ENCODE data around the gene DGKH.
"Not testable (repeated sequence)": the region's sequence is repeated elsewhere in the genome, so short reads cannot be mapped to it uniquely, and the experiment has no call there.

Gene DGKH

GRCh38 chr13:42211704-42212464 lies 163.4 kb downstream of the DGKH start:
- Histone ChIP-seq H3K4me1 (ENCODE audit: insufficient read depth, low read length) (peaks cover 11% of the 10 kb centered on the region), H3K9me3 (ENCODE audit: insufficient read depth, low read depth, low read length) (no peaks in the 10 kb centered on the region), H3K36me3 (ENCODE audit: insufficient read depth, low read length) (peaks cover 25% of the 10 kb centered on the region), H3K4me3 (ENCODE audit: low read length) (no peak overlapping the region), H3K27me3 (ENCODE audit: insufficient read depth, low read length) (no peaks in the 10 kb centered on the region), H3K9ac (ENCODE audit: low read depth, low read length) (no peak overlapping the region), H3K27ac (ENCODE audit: low read depth, low read length) (no peak overlapping the region)
- WGBS = 96% methylated on average over 4 of the region's 5 CpGs

GRCh38 chr13:42214446-42214845 lies 166.0 kb downstream of the DGKH start:
- Histone ChIP-seq H3K4me3 (ENCODE audit: low read length) (no peak overlapping the region), H3K27ac (ENCODE audit: low read depth, low read length) (no peak overlapping the region), H3K4me1 (ENCODE audit: insufficient read depth, low read length) (peaks cover 11% of the 10 kb centered on the region), H3K9ac (ENCODE audit: low read depth, low read length) (no peak overlapping the region), H3K36me3 (ENCODE audit: insufficient read depth, low read length) (peaks cover 18% of the 10 kb centered on the region), H3K27me3 (ENCODE audit: insufficient read depth, low read length) (no peaks in the 10 kb centered on the region), H3K9me3 (ENCODE audit: insufficient read depth, low read depth, low read length) (no peaks in the 10 kb centered on the region)
- 89% methylated on average over 3 of the region's 4 CpGs for WGBS

GRCh38 chr13:42215578-42216421 lies 167.4 kb downstream of the DGKH start:
- H3K9me3 ChIP-seq (ENCODE audit: insufficient read depth, low read depth, low read length) = no peaks in the 10 kb centered on the region
- whole genome bisulfite sequencing = 63% methylated on average over 6 of the region's 6 CpGs
- H3K27ac ChIP-seq (ENCODE audit: low read depth, low read length) = no peak overlapping the region
- no peak overlapping the region for H3K4me3 ChIP-seq (ENCODE audit: low read length)
- no peaks in the 10 kb centered on the region for H3K27me3 ChIP-seq (ENCODE audit: insufficient read depth, low read length)
- H3K9ac ChIP-seq (ENCODE audit: low read depth, low read length) = no peak overlapping the region
- peaks cover 14% of the 10 kb centered on the region for H3K36me3 ChIP-seq (ENCODE audit: insufficient read depth, low read length)
- peaks cover 19% of the 10 kb centered on the region for H3K4me1 ChIP-seq (ENCODE audit: insufficient read depth, low read length)

GRCh38 chr13:42216422-42216735 lies 167.9 kb downstream of the DGKH start:
- 81% methylated on average over 1 of the region's 1 CpG for WGBS
- H3K27me3 ChIP-seq (ENCODE audit: insufficient read depth, low read length) = no peaks in the 10 kb centered on the region
- no peak overlapping the region for H3K9ac ChIP-seq (ENCODE audit: low read depth, low read length)
- H3K36me3 ChIP-seq (ENCODE audit: insufficient read depth, low read length) = peaks cover 11% of the 10 kb centered on the region
- no peak overlapping the region for H3K4me3 ChIP-seq (ENCODE audit: low read length)
- H3K9me3 ChIP-seq (ENCODE audit: insufficient read depth, low read depth, low read length) = no peaks in the 10 kb centered on the region
- peaks cover 25% of the 10 kb centered on the region for H3K4me1 ChIP-seq (ENCODE audit: insufficient read depth, low read length)
- H3K27ac ChIP-seq (ENCODE audit: low read depth, low read length) = no peak overlapping the region

- 92% methylated on average over 3 of the region's 3 CpGs for WGBS
- peaks cover 12% of the 10 kb centered on the region for H3K36me3 ChIP-seq (ENCODE audit: insufficient read depth, low read length)
These were observed 170.1 kb downstream of the DGKH start for GRCh38 chr13:42218576-42218975.

GRCh38 chr13:42219051-42219450 lies 170.6 kb downstream of the DGKH start:
- Histone ChIP-seq H3K4me1 (ENCODE audit: insufficient read depth, low read length) (peaks cover 29% of the 10 kb centered on the region), H3K9me3 (ENCODE audit: insufficient read depth, low read depth, low read length) (no peaks in the 10 kb centered on the region), H3K4me3 (ENCODE audit: low read length) (no peak overlapping the region), H3K27ac (ENCODE audit: low read depth, low read length) (no peak overlapping the region), H3K27me3 (ENCODE audit: insufficient read depth, low read length) (no peaks in the 10 kb centered on the region), H3K9ac (ENCODE audit: low read depth, low read length) (no peak overlapping the region), H3K36me3 (ENCODE audit: insufficient read depth, low read length) (peaks cover 12% of the 10 kb centered on the region)
- WGBS = 97% methylated on average over 3 of the region's 3 CpGs

More at GRCh38 chr13:42218576-42218975, 170.1 kb downstream of the DGKH start:
- Histone ChIP-seq H3K4me3 (ENCODE audit: low read length) (no peak overlapping the region), H3K27ac (ENCODE audit: low read depth, low read length) (no peak overlapping the region), H3K9ac (ENCODE audit: low read depth, low read length) (no peak overlapping the region), H3K27me3 (ENCODE audit: insufficient read depth, low read length) (no peaks in the 10 kb centered on the region), H3K9me3 (ENCODE audit: insufficient read depth, low read depth, low read length) (no peaks in the 10 kb centered on the region), H3K4me1 (ENCODE audit: insufficient read depth, low read length) (peaks cover 29% of the 10 kb centered on the region)

GRCh38 chr13:42219876-42220275 lies 171.4 kb downstream of the DGKH start:
- Histone ChIP-seq H3K27ac (ENCODE audit: low read depth, low read length) (no peak overlapping the region), H3K4me1 (ENCODE audit: insufficient read depth, low read length) (peaks cover 29% of the 10 kb centered on the region), H3K4me3 (ENCODE audit: low read length) (no peak overlapping the region), H3K9ac (ENCODE audit: low read depth, low read length) (no peak overlapping the region), H3K9me3 (ENCODE audit: insufficient read depth, low read depth, low read length) (no peaks in the 10 kb centered on the region), H3K27me3 (ENCODE audit: insufficient read depth, low read length) (no peaks in the 10 kb centered on the region), H3K36me3 (ENCODE audit: insufficient read depth, low read length) (peaks cover 9% of the 10 kb centered on the region)
- 96% methylated on average over 1 of the region's 1 CpG for WGBS

- H3K4me1 ChIP-seq (ENCODE audit: insufficient read depth, low read length) = peaks cover 21% of the 10 kb centered on the region
- H3K36me3 ChIP-seq (ENCODE audit: insufficient read depth, low read length) = peaks cover 9% of the 10 kb centered on the region
- WGBS = 71% methylated on average over 4 of the region's 4 CpGs
- no peak overlapping the region for H3K4me3 ChIP-seq (ENCODE audit: low read length)
- no peaks in the 10 kb centered on the region for H3K9me3 ChIP-seq (ENCODE audit: insufficient read depth, low read depth, low read length)
- H3K27ac ChIP-seq (ENCODE audit: low read depth, low read length) = peak overlapping the region; percentile 22; the same call in 1 of the 2 replicates
- H3K27me3 ChIP-seq (ENCODE audit: insufficient read depth, low read length) = no peaks in the 10 kb centered on the region
- H3K9ac ChIP-seq (ENCODE audit: low read depth, low read length) = no peak overlapping the region
These were observed 172.8 kb downstream of the DGKH start for GRCh38 chr13:42221121-42221765.

- H3K36me3 ChIP-seq (ENCODE audit: insufficient read depth, low read length) = peaks cover 9% of the 10 kb centered on the region
- H3K27ac ChIP-seq (ENCODE audit: low read depth, low read length) = no peak overlapping the region
- H3K27me3 ChIP-seq (ENCODE audit: insufficient read depth, low read length) = no peaks in the 10 kb centered on the region
- H3K9me3 ChIP-seq (ENCODE audit: insufficient read depth, low read depth, low read length) = no peaks in the 10 kb centered on the region
- H3K4me1 ChIP-seq (ENCODE audit: insufficient read depth, low read length) = peaks cover 21% of the 10 kb centered on the region
- WGBS = 95% methylated on average over 3 of the region's 4 CpGs
- H3K4me3 ChIP-seq (ENCODE audit: low read length) = no peak overlapping the region
- H3K9ac ChIP-seq (ENCODE audit: low read depth, low read length) = no peak overlapping the region
These were observed 175.2 kb downstream of the DGKH start for GRCh38 chr13:42223681-42224080.

- 98% methylated on average over 2 of the region's 2 CpGs for WGBS
- no peak overlapping the region for H3K9ac ChIP-seq (ENCODE audit: low read depth, low read length)
- H3K4me3 ChIP-seq (ENCODE audit: low read length) = no peak overlapping the region
- H3K36me3 ChIP-seq (ENCODE audit: insufficient read depth, low read length) = peaks cover 4% of the 10 kb centered on the region; the same call in 1 of the 2 replicates
- H3K9me3 ChIP-seq (ENCODE audit: insufficient read depth, low read depth, low read length) = no peaks in the 10 kb centered on the region
- H3K27me3 ChIP-seq (ENCODE audit: insufficient read depth, low read length) = no peaks in the 10 kb centered on the region
- H3K27ac ChIP-seq (ENCODE audit: low read depth, low read length) = no peak overlapping the region
- H3K4me1 ChIP-seq (ENCODE audit: insufficient read depth, low read length) = peaks cover 21% of the 10 kb centered on the region
These were observed 176.6 kb downstream of the DGKH start for GRCh38 chr13:42225051-42225450.

GRCh38 chr13:42226759-42227158 lies 178.3 kb downstream of the DGKH start:
- not testable (repeated sequence) for H3K27me3 ChIP-seq (ENCODE audit: insufficient read depth, low read length); H3K27ac ChIP-seq (ENCODE audit: low read depth, low read length); H3K4me3 ChIP-seq (ENCODE audit: low read length); H3K36me3 ChIP-seq (ENCODE audit: insufficient read depth, low read length); H3K9ac ChIP-seq (ENCODE audit: low read depth, low read length); H3K9me3 ChIP-seq (ENCODE audit: insufficient read depth, low read depth, low read length); H3K4me1 ChIP-seq (ENCODE audit: insufficient read depth, low read length)
- WGBS = 94% methylated on average over 5 of the region's 5 CpGs
